Lower leg skin (tissue), 3 donors: ENCODE data around the gene NUDT8.

ENCODE experiments used
- CTCF ChIP-seq, 3 donors: fragments of 450-650 bp; IDR thresholded peaks; one replicate each; pipeline ENCODE4 v1.5.1; 2016; ENCODE audit warnings: antibody characterized with exemption in 3 of 3, mild to moderate bottlenecking in 3 of 3, moderate library complexity in 2 of 3
- POLR2A ChIP-seq, 2 donors: fragments of 450-650 bp; IDR thresholded peaks; one replicate each; pipeline ENCODE4 v1.6.1; 2016 to 2017; ENCODE audit warnings: antibody characterized with exemption in 2 of 2, mild to moderate bottlenecking in 1 of 2, moderate library complexity in 1 of 2

- TF ChIP-seq POLR2A (IDR thresholded peaks at IDR 0.05) (no peak), CTCF (IDR thresholded peaks at IDR 0.05) (no peak)
Measured at GRCh38 chr11:67663532-67664212, 33.9 kb upstream of the NUDT8 start.
